ENCODE data around the gene RELT.

The RELT gene

GRCh38 chr11:73393479-73394415, 17.5 kb downstream of the RELT start:
- peak; percentile 76 to 77 for DNase-seq

- DNase-seq: no peak
Measured at GRCh38 chr11:73394416-73395296, 18.5 kb downstream of the RELT start.

DNA sequence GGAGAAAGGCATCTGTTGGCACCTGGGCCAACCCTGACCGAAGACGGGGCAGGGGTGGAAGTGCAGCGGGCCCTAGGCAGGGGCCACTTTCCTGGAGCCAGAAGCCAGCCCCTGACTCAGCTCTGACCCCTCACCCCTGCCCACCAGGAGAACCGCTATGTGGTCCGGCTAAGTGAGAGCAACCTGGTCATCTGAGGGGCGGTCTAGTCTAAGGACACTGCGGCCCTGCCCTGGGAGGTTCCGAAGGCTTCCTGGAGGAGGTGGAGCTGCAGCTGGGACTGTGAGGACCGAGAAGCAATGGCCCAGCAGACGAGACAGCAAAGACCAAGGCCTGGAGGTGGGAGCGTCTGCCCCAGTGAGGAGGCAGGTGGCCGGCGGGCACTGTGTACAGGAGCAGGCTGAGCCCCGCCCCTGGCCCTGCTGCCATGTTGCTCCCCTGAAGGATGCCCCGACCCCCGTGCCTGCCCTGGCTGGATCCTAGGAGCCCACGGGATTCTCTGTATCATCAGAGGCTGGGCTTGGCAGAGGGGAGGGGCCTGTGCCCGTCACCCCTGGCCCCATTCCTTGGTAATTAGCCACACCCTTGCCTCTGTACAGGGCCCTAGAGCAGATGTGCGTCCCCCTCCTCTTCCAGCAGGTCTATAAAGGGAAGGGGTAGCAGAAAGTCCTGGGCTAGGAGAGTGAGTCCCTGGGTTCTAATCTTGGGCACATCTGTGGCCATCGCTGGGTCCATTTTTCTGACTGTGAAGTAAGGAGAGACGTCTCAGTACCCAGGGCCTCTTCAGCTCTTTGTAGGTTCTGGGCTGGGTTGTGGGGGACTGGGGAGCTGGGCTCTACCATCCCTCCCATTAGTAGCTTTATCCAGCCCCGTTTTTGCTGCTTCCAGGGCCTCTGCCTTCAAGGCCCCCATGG, 19.4 kb downstream of the RELT start:
- no peak for DNase-seq

DNA sequence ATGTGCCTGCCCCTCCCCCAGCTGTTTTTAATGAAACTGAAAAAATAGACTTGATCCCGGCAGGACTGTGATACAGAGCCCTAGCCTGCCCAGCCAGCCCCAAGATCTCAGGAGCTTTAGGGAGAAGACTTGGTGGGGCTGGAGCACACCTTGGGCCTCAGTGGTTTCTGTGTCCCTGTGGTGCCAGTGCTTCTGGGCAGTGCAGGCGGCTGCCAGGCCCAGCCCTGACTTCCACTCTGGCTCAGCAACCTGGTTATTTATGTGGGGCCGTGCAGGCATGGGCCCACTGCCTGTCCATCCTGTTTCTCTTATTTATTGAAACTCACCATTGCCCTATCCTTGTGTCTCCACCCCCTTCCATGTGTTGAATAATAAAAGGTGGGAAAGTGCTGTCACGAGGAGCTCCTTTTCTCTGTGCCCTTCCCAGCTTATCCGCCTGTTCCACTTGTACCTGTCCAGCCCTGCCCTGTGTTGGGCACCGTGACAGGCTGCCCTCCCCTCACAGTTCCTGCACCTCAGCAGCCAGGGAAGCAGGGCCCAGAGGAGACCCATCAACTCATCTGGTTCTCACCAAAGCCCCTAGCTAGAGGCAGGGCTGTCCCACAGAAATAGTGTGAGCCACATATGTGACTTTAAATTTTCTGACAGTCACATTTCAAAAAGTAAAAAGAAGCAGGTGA, 20.2 kb downstream of the RELT start:
- DNase-seq: no peak

DNA sequence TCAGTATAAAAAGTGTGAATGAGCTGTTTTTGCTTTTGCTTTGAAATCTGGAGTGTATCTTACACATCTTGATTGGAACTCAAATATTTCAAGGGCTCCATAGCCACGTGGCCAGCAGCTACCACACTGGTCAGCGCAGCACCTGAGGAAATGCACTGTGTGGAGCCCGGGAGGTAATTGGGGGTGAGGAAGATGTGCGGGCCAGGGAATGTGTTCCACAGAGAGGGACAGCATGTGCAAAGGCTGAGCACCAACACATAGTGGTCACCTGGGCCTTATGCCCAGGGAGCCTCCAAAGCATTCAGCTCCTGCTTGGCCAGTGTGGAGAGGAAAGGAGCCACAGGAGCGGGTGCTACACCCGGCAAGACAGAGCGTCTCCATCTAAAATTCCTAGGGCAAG, 20.8 kb downstream of the RELT start:
- DNase-seq: no peak

DNA sequence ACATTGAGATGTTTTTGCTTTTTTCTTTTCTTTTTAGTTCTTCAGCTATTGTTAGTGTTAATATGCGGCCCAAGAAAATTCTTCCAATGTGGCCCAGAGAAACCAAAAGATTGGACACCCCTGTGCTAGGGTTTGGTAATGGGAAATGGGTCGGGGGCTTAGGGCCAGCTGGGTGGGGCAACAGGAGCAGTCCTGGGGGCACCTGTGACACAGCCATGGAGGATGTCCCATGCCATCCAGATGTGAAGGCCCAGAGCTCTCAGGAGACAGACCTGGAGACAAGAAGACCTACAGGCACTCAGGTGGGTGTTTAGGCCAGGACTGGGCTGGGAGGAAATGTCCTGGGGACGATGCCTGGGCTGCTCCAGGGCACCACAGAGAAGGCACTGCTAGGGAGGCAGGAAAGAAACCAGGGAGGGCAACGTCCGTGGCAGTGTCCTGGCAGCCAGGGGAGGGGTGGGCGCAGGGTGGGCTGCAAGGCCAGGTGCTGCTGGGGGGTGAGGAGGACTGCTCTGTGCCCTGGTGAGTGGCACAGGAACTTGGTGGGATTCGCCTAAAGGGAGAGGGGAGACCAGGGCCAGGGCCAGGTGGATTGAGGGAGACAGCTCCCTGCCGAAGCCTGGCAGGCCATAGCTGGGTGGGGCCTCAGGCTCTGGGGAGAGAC, 21.4 kb downstream of the RELT start:
- DNase-seq: no peak

- no peak for DNase-seq
Measured at GRCh38 chr11:73398132-73398526, 21.9 kb downstream of the RELT start.

- no peak for DNase-seq
Measured at GRCh38 chr11:73398721-73399120, 22.5 kb downstream of the RELT start.

GRCh38 chr11:73399159-73399590, 23.0 kb downstream of the RELT start:
- DNase-seq: no peak

GRCh38 chr11:73399636-73400035, 23.4 kb downstream of the RELT start:
- no peak for DNase-seq

DNA sequence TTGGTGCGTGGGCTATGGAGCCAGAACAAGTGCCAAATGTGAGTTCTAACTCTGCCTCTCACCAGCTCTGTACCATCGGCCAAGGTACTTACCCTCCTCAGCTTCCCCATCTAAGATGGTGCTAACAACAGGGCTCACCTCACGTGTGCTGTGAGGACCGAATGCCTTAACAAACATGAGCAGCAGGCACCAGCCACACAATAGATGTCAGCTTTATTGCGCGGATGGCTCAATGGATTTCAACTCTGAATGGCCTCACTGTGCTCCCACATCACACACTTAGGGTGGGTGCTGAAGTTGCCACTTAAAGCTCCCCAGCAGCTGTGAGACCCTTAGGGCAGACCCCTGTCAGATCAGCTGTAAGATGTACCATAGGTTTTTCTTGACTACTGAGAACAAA, 24.1 kb downstream of the RELT start:
- DNase-seq: no peak

- peak in 1 of 2 experiments; percentile 15 for DNase-seq
Measured at GRCh38 chr11:73401217-73401923, 25.2 kb downstream of the RELT start.

DNA sequence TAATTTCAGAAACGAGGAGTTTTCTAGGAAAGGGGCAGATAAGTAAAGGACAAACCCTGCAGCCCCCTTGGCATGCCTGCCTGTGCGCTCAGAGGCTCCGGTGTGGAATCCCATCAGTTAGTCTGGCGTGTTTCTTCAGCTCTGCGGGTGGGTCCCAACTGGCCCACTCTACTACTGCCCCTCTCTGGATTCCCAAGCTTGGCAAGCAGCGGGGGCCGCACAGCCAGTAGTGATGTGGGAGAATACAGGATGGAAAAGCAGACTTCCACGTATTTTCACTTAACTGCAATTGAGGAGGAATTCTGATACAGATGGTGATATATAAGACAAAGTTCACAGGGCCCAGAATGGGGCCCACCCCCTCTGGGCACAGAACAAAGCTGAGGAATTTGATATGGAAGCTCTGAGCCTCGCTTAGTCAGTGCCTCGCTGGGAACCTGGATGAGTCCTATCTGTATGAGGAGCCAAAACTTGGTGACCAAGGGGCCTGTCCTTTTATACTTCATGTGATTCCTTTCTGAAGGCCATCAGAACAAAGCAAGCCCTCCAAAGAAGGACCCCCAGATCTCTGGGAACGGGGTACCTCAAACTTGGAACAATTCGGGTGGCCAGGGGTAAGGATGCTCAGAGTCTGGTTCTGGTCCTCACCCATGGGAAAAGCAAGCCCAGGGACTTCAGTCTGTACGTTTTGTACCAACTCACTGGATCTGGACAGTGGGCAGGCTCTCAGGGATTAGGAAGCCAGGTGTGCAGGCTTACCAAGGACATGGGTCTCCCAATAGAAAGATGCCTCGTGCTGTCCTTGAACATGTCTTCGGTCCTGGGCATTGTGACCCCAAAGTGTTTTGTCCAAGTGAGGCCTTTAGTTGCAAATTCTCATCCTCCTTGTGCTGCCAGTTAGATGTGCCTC, 26.0 kb downstream of the RELT start:
- no peak for DNase-seq

- no peak for DNase-seq
Measured at GRCh38 chr11:73402834-73403185, 26.6 kb downstream of the RELT start.

DNA sequence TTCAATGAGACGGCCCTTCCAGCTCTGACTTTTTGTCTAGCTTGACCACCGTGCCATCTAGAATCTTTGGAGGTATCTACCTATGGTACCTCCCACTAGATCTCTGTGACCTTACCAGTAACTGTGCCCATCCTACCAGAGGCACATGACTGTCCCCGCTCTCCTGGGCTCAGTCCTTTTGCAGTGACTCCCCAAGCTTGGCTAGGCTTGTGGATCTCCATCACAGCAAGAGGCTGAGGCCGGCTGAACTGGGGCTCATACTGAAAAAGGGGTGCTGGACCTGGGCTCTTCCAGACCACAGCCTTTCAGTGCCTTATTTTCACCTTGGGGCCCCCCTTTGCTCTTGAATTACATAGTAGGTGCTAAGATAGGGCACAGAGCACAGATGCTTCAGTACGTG, 27.3 kb downstream of the RELT start:
- no peak for DNase-seq

- no peak for DNase-seq
Measured at GRCh38 chr11:73404048-73404447, 27.8 kb downstream of the RELT start.

GRCh38 chr11:73404506-73405145, 28.4 kb downstream of the RELT start:
- no peak for DNase-seq

- no peak for DNase-seq
Measured at GRCh38 chr11:73405146-73405510, 28.9 kb downstream of the RELT start.

- no peak for DNase-seq
Measured at GRCh38 chr11:73406131-73406530, 29.9 kb downstream of the RELT start.

Data from activated T-cell treated with anti-CD3 and anti-CD28 coated beads, Interleukin-2, amount 50 U/mL, for 48 hours (primary cell).